ENCODE data around the gene WDR5B.
"Not testable (repeated sequence)": the region's sequence is repeated elsewhere in the genome, so short reads cannot be mapped to it uniquely, and the experiment has no call there.

Gene WDR5B

GRCh38 chr3:122415762-122416654 is at the start of gene WDR5B:
Gene WDR5B (minus strand): TSS chr3:122416062. CDS start chr3:122415528, 534 bp downstream.
- peak; percentile 97 for DNase-seq (ENCODE audit: low spot score)

- no peak for DNase-seq (ENCODE audit: low spot score)
Observed at GRCh38 chr3:122464659-122465058, 48.8 kb upstream of the WDR5B start.

DNA sequence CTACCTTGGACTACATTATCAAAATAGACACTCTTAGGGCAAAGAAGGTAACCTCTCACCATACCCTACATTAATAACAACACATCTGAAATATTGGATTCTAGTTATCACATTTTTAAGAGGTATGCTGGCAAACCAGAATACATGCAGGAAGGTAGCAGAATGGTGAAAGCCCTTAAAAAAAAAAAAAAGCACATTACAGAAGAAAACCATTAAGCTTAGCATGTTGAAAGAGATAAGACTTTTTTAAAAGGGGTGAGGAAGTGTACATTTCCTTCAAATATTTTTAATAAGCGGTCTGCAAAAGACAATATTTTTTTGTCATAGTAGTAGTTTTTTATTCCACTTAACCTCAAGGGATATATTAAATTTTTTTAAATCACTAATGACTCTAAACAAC is 46.5 kb upstream of the WDR5B start:
- no peak for DNase-seq (ENCODE audit: low spot score)

DNA sequence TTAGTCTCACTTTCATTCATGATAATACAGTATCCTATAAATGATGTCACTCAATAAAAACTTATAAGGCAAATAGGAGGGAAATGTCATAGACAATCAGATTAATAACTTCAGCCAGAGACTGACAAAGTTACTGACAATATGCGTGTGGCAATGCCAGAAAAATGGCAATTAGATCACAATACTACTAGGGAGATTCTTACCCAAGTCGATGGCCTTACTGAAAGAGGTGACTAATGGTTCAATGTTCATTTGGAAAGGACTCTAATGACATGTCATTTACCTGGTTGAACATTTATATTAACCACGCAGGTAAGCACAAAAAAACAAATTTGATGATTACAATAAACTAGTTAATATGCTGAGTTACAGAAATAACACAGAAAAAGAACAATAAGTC is 45.9 kb upstream of the WDR5B start:
- no peak for DNase-seq (ENCODE audit: low spot score)

GRCh38 chr3:122458992-122459391 is 43.1 kb upstream of the WDR5B start:
- DNase-seq (ENCODE audit: low spot score) = no peak

- DNase-seq (ENCODE audit: low spot score) = no peak
Observed at GRCh38 chr3:122457706-122458105, 41.8 kb upstream of the WDR5B start.

DNA sequence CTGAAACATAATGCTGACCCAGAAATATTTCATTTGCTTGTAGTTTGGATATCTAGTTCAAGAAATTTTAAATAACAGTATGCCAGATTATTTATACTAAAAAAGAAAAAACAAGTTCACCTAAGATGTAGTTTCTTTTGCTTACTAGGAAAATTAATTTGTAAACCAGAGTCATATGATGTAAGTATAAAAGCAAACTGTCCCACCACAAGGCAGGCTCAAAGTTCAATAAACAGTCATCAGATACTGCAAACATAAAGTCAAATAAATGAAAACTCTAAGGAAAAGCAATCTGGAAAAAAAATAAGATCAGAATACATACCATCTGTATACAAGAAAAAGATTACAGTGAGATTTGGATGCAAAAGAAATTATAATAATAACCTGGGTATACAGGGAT is 40.2 kb upstream of the WDR5B start:
- no peak for DNase-seq (ENCODE audit: low spot score)

GRCh38 chr3:122451371-122451770 is 35.5 kb upstream of the WDR5B start:
- no peak for DNase-seq (ENCODE audit: low spot score)

GRCh38 chr3:122448218-122448617 is 32.4 kb upstream of the WDR5B start:
- not testable (repeated sequence) for DNase-seq (ENCODE audit: low spot score)

- DNase-seq (ENCODE audit: low spot score) = not testable (repeated sequence)
Observed at GRCh38 chr3:122444491-122444887, 28.6 kb upstream of the WDR5B start.

DNA sequence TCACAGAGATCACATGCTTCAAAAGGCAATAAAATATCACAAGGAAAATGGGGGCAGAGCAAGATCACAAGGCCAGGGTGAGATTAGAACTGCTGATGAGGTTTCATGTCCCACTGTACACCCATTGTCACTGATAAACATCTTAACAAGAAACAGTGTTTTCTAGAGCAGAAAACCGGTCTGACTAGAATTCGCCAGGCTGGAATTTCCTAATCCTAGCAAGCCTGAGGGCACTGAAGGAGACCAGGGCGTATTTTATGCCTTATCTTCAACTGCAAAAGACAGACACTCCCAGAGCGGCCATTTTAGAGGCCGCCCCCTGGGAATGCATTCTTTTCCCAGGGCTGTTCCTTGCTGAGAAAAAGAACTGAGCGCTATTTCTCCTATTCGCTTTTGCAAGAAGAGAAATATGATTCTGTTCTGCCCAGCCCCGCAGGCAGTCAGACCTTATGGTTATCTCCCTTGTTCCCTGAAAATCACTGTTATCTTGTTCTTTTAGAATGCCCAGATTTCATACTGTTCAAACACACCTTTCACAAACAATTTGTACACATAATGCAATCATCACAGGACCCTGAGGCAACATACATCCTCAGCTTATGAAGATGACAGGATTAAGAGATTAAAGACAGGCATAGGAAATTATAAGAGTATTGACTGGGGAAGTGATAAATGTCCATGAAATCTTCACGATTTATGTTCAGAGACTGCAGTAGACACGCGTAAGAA is 28.1 kb upstream of the WDR5B start:
- DNase-seq (ENCODE audit: low spot score) = not testable (repeated sequence)

GRCh38 chr3:122443090-122443489 is 27.2 kb upstream of the WDR5B start:
- DNase-seq (ENCODE audit: low spot score) = no peak

DNA sequence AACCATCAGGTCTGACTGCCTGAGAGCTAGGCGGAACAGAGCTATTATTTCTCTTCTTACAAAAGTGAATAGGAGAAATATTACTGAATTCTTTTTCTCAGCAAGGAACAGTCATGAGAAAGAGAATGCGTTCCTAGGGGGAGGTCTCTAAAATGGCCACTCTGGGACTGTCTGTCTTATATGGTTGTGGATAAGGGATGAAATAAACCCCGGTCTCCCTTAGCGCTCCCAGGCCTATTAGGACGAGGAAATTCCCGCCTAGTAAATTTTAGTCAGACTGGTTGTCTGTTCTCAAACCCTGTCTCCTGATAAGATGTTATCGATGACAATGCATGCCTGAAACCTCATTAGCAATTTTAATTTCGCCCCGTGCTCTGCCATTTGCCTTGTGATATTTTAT is 20.1 kb upstream of the WDR5B start:
- DNase-seq (ENCODE audit: low spot score) = no peak

DNA sequence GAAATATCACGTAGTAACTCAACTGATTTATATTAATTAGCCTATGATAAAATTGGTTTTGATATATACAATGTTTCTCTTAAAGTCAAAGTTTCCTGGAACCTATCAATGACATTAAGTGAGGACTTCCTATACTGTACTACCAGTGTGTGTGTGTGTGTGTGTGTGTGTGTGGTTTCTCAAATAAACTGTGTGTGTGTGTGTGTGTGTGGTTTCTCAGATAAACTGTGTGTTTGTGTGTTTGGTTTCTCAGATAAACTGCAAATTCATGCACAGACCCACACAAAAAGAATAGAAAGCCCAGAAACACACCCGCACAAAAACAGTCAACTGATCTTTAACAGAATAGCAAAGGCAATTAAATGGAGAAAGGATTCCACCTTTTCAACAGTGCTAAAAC is 14.5 kb upstream of the WDR5B start:
- no peak for DNase-seq (ENCODE audit: low spot score)

DNA sequence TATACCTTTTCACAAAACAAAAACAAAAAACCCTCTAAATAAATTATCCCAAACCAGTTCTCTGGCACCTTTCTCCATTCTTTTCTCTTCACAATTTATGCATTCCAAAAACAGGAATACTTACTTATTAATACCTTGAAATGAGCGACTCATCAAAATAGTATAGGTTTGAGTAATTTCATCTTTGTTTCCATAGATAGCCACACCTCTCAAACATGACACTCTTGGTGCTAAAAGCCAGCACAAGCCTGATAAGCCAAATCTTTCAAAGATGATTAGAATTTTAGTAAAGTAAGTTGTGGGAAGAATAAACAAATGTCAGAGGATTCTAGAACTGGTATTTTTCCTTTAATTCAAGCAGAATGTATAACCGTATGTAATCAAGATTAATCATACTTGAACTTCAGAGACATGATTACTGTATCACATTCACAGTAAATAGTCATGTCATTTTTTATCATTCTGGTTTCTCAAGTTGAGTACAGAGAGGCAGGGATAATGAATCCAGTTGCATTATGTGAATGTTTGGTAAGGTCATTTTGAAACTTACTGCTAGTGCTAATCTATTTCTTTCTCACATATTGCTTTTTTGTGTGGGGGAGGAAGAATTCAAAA is 12.1 kb upstream of the WDR5B start:
- no peak for DNase-seq (ENCODE audit: low spot score)

DNA sequence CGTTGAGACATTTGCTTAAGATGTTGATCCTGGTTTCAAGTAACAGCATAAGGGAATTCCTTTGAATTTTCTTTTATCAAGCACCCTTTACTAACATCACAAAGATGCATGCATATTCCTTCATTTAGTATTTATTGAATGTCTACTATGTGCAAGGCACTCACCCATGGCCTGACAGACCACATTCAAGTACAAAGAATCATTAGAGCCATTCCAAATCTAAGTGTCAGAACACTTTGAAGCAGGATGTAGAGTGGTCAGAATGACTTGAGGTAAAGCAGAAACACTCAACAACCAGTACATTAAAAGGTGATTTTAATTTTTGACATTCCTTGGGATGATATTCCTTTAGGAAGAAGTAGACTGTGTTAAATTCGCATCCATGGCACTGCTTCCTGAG is 6.0 kb upstream of the WDR5B start:
- no peak for DNase-seq (ENCODE audit: low spot score)

- DNase-seq (ENCODE audit: low spot score) = no peak
Observed at GRCh38 chr3:122421101-122421500, 5.2 kb upstream of the WDR5B start.

- DNase-seq (ENCODE audit: low spot score) = no peak
Observed at GRCh38 chr3:122416966-122417365, 1.1 kb upstream of the WDR5B start.

DNA sequence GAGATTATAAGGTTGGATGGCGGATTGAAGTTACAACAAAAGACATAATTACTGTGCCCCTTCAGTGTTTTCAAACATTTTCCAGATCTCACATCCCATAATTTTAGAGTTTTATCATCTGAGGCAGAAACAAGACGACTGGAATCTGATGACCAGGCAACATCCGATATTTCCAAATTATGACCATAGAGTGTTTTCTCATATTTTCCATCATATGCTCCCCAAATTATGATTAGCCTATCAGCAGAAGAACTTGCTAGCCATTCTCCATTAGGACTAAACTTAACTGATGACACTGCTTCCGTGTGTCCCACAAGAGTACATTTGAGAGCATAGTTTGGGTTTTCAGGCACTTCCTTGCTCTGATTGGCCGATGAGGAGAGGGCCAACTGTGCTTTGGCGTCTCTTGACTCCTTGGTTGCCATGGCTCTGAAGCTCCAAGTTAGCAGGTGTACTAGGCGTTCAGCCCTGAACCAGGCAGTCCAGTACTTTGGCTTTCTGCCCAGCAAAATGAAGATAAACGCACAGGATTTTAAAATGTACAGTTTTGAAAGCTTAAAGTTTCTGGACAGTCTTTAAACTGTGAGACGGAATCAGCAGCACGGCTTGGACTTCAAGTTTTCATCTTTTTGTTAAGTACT is 638 bp downstream of the WDR5B start:
- DNase-seq (ENCODE audit: low spot score) = peak; percentile 30

GRCh38 chr3:122414391-122414790 is 1.5 kb downstream of the WDR5B start:
- no peak for DNase-seq (ENCODE audit: low spot score)

- DNase-seq (ENCODE audit: low spot score) = no peak
Observed at GRCh38 chr3:122410639-122411038, 5.2 kb downstream of the WDR5B start.

DNA sequence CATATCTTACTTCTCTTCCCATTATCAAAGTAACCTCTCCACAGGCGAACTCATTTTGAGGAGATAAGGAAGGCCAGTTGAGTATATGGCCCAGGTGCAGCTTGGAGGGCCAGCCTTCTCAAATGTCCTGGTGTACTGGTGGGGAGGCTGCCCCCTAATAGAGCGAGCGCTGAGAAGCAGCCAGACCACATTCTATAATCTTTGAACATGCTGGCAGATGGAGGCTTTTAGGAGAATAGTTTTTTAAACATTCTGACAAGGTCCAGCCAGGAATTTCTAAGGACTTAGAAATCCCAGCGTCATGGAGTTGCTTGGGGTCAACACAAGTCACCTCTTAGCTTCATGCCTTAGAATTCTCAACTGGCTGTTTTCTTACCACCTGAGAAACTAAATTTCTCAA is 5.8 kb downstream of the WDR5B start:
- no peak for DNase-seq (ENCODE audit: low spot score)
